Vagina (tissue), 2 donors: ENCODE results near the gene ZDHHC5. TPM values are rescaled to one million over a fixed set of nuclear protein-coding genes. Genes with fewer than 3 reads are reported as not detected.

ENCODE experiments used
- DNase-seq, 2 donors: peaks; one replicate each; pipeline ENCODE4 v3.0.0-alpha.2; 2017; ENCODE audit errors: extremely low spot score in 2 of 2
- H3K27ac ChIP-seq: fragments of 200-600 bp; sonication (generic); one replicate; pipeline ENCODE4 v1.5.1; 2019
- H3K27me3 ChIP-seq: fragments of 200-600 bp; sonication (generic); one replicate; pipeline ENCODE4 v1.5.1; 2019
- H3K36me3 ChIP-seq, 2 donors: fragments of 200-600 bp; sonication (generic); one replicate each; pipeline ENCODE4 v1.5.1; 2017 to 2019
- H3K4me1 ChIP-seq: fragments of 200-600 bp; sonication (generic); one replicate; pipeline ENCODE4 v1.5.1; 2019
- H3K4me3 ChIP-seq, 2 donors: fragments of 200-600 bp; sonication (generic); 1 replicate in 1 of 2; 2 replicates in 1 of 2; pipeline ENCODE4 v1.5.1; 2016 to 2019
- H3K9me3 ChIP-seq: fragments of 200-600 bp; sonication (generic); one replicate; pipeline ENCODE4 v1.5.1; 2019
- CTCF ChIP-seq, 3 experiments: fragments of 450-650 bp in 2 of 3; fragments of 200-600 bp in 1 of 3; sonication (generic) in 1 of 3; IDR thresholded peaks; one replicate each; pipeline ENCODE4 v1.5.1; 2017 to 2019; ENCODE audit warnings: antibody characterized with exemption in 3 of 3, mild to moderate bottlenecking in 2 of 3, moderate library complexity in 2 of 3
- POLR2A ChIP-seq, 2 donors: fragments of 450-650 bp; IDR thresholded peaks; one replicate each; pipeline ENCODE4 v1.6.1; 2017; ENCODE audit warnings: antibody characterized with exemption in 2 of 2, mild to moderate bottlenecking in 2 of 2, moderate library complexity in 2 of 2
- POLR2AphosphoS5 ChIP-seq, 2 donors: sonication (generic); formaldehyde crosslinking; IDR thresholded peaks; one replicate each; pipeline ENCODE4 v1.9.0; 2017; ENCODE audit warnings: antibody characterized with exemption in 2 of 2, mild to moderate bottlenecking in 2 of 2, low read depth in 1 of 2; ENCODE audit not compliant: insufficient read depth in 1 of 2
- intact Hi-C: fragments of 100-400 bp; cut with DNase I; formaldehyde crosslinking; loops from one replicate; pipeline ENCODE4 v1.15.1; 2023
- total RNA-seq: library from RNA; depleted of rRNA; stranded (reverse); fragments of >200 nt; gene quantifications from one replicate; pipeline ENCODE4 v1.2.3, GENCODE V29; 2016

Gene ZDHHC5
- total RNA-seq, 1 donor from 2014 or later: 46.2 TPM

- H3K9me3 ChIP-seq: no peaks in the 10 kb centered on the region
- H3K36me3 ChIP-seq: peaks cover 0 to 28% of the 10 kb centered on the region in 2 donors
- peaks cover 23% of the 10 kb centered on the region for H3K4me1 ChIP-seq
- intact Hi-C loops: no loop called here
- H3K4me3 ChIP-seq: peak within 1 kb of the TSS; percentile 54 to 70
- no peaks in the 10 kb centered on the region for H3K27me3 ChIP-seq
- peak; percentile 99 to 100 for DNase-seq
- peak within 1 kb of the TSS; percentile 92 for H3K27ac ChIP-seq
- TF ChIP-seq CTCF (IDR thresholded peaks at IDR 0.05) (peak in 1 of 3 experiments; percentile 12), POLR2A (IDR thresholded peaks at IDR 0.05) (peak in 1 of 2 donors; percentile 66), POLR2AphosphoS5 (IDR thresholded peaks at IDR 0.05; ENCODE audit: insufficient read depth in 1 of 2, low read depth in 1 of 2) (peak; percentile 95 to 100)
Measured at GRCh38 chr11:57657194-57658022, 10.5 kb upstream of the ZDHHC5 start, which contains the start of gene CLP1. Gene CLP1, plus strand, starts transcription at chr11:57657762. Its CDS starts 1,715 bp downstream, at chr11:57659477.

- Histone ChIP-seq H3K36me3 (peaks cover 0 to 28% of the 10 kb centered on the region in 2 donors), H3K9me3 (no peaks in the 10 kb centered on the region), H3K27me3 (no peaks in the 10 kb centered on the region), H3K27ac (peak overlapping the region; percentile 92), H3K4me1 (peaks cover 23% of the 10 kb centered on the region), H3K4me3 (peak overlapping the region; percentile 54 to 70)
- TF ChIP-seq POLR2AphosphoS5 (IDR thresholded peaks at IDR 0.05; ENCODE audit: insufficient read depth in 1 of 2, low read depth in 1 of 2): no peak
- no peak for DNase-seq
- intact Hi-C loops: no loop called here
Measured at GRCh38 chr11:57658023-57658361, 9.9 kb upstream of the ZDHHC5 start.

GRCh38 chr11:57659669-57660068 lies 8.2 kb upstream of the ZDHHC5 start:
- no peak for DNase-seq
- no peak overlapping the region for H3K27ac ChIP-seq
- H3K9me3 ChIP-seq: no peaks in the 10 kb centered on the region
- H3K27me3 ChIP-seq: no peaks in the 10 kb centered on the region
- H3K4me1 ChIP-seq: peaks cover 23% of the 10 kb centered on the region
- peaks cover 0 to 28% of the 10 kb centered on the region in 2 donors for H3K36me3 ChIP-seq
- no peak for TF ChIP-seq POLR2A (IDR thresholded peaks at IDR 0.05)
- no peak for TF ChIP-seq POLR2AphosphoS5 (IDR thresholded peaks at IDR 0.05; ENCODE audit: insufficient read depth in 1 of 2, low read depth in 1 of 2)
- no peak for TF ChIP-seq CTCF (IDR thresholded peaks at IDR 0.05)
- H3K4me3 ChIP-seq: no peak overlapping the region
- intact Hi-C loops: no loop called here

- no peak overlapping the region for H3K4me3 ChIP-seq
- H3K4me1 ChIP-seq: peaks cover 25% of the 10 kb centered on the region
- intact Hi-C loops: no loop called here
- H3K27ac ChIP-seq: no peak overlapping the region
- no peaks in the 10 kb centered on the region for H3K27me3 ChIP-seq
- DNase-seq: no peak
- peaks cover 0 to 28% of the 10 kb centered on the region in 2 donors for H3K36me3 ChIP-seq
- TF ChIP-seq POLR2AphosphoS5 (IDR thresholded peaks at IDR 0.05; ENCODE audit: insufficient read depth in 1 of 2, low read depth in 1 of 2): peak in 1 of 2 donors; percentile 16
- TF ChIP-seq CTCF (IDR thresholded peaks at IDR 0.05): no peak
- TF ChIP-seq POLR2A (IDR thresholded peaks at IDR 0.05): no peak
- H3K9me3 ChIP-seq: no peaks in the 10 kb centered on the region
Measured at GRCh38 chr11:57662893-57663292, 5.0 kb upstream of the ZDHHC5 start.

GRCh38 chr11:57663975-57664374 lies 3.9 kb upstream of the ZDHHC5 start:
- Histone ChIP-seq H3K9me3 (no peaks in the 10 kb centered on the region), H3K27me3 (no peaks in the 10 kb centered on the region), H3K36me3 (peaks cover 0 to 28% of the 10 kb centered on the region in 2 donors), H3K27ac (no peak overlapping the region), H3K4me1 (peaks cover 20% of the 10 kb centered on the region), H3K4me3 (no peak overlapping the region)
- intact Hi-C loops: no loop called here
- no peak for TF ChIP-seq CTCF (IDR thresholded peaks at IDR 0.05)
- no peak for TF ChIP-seq POLR2AphosphoS5 (IDR thresholded peaks at IDR 0.05; ENCODE audit: insufficient read depth in 1 of 2, low read depth in 1 of 2)
- TF ChIP-seq POLR2A (IDR thresholded peaks at IDR 0.05): no peak
- no peak for DNase-seq
